ENCODE data around the gene CCNJ. TPM values are rescaled to one million over a fixed set of nuclear protein-coding genes. Genes with fewer than 3 reads are reported as not detected.

Gene CCNJ
- total RNA-seq, 1 experiment from 2014 or later, result 15.2 TPM

- ChIA-PET POLR2A (no interaction called here), CTCF (no interaction called here)
- ATAC-seq, result no peak
- in situ Hi-C loops (cut with HindIII; ENCODE audit: low pct_unique_long_range_greater_than_20kb, low sequenced_read_pairs) (no loop called here), intact Hi-C loops (cut with micrococcal nuclease; ENCODE audit: unreplicated experiment) (no loop called here)
- no peak for DNase-seq (ENCODE audit: low read depth, low spot score)
- BruUV-seq (replicated peaks), result no TSS peak
- no peak overlapping the region for H3K4me3 ChIP-seq (ENCODE audit: low read depth in 2 of 2, low read length in 2 of 2)
- H3K36me3 ChIP-seq (ENCODE audit: control insufficient read depth, insufficient read depth, low read length), result no peaks in the 10 kb centered on the region
- H3K27me3 ChIP-seq (ENCODE audit: control insufficient read depth, insufficient read depth, low read length), result no peaks in the 10 kb centered on the region
- no peaks in the 10 kb centered on the region for H3K4me1 ChIP-seq (ENCODE audit: control insufficient read depth, insufficient read depth, low read length)
- TF ChIP-seq TCF7L2 (IDR thresholded peaks at IDR 0.05; ENCODE audit: low read depth, low read length), result no peak
- no peak for TF ChIP-seq POLR2AphosphoS5 (IDR thresholded peaks at IDR 0.05; ENCODE audit: low read depth, low read length)
- TF ChIP-seq REST (IDR thresholded peaks at IDR 0.05; ENCODE audit: insufficient read depth in 1 of 2, low read depth in 2 of 2, low read length in 1 of 2), result no peak
- TF ChIP-seq CTCF (IDR thresholded peaks at IDR 0.05), result no peak
- no peak for TF ChIP-seq SIN3A (IDR thresholded peaks at IDR 0.05; ENCODE audit: borderline replicate concordance, insufficient read depth, low read depth, low read length)
- no peaks in the 10 kb centered on the region for H3K9me3 ChIP-seq (ENCODE audit: control insufficient read depth, insufficient read depth, low read depth, low read length)
- H3K27ac ChIP-seq (ENCODE audit: low read length), result no peak overlapping the region
These were observed 39.4 kb downstream of the CCNJ start for GRCh38 chr10:96082748-96083147.

- intact Hi-C loops (cut with micrococcal nuclease; ENCODE audit: unreplicated experiment), result no loop called here
- no peak for DNase-seq (ENCODE audit: low read depth, low spot score)
- CTCF ChIA-PET, result interaction anchor here (0.6 kb wide), 1 partner anchor 60 kb away, joined by 3 read pairs; no protein-coding TSS in a partner anchor
These were observed 45.7 kb downstream of the CCNJ start for GRCh38 chr10:96089116-96089515.

More at GRCh38 chr10:96089116-96089515, 45.7 kb downstream of the CCNJ start:
- in situ Hi-C loops (cut with HindIII; ENCODE audit: low pct_unique_long_range_greater_than_20kb, low sequenced_read_pairs), result no loop called here
- no peak for TF ChIP-seq SIN3A (IDR thresholded peaks at IDR 0.05; ENCODE audit: borderline replicate concordance, insufficient read depth, low read depth, low read length)
- TF ChIP-seq CTCF (IDR thresholded peaks at IDR 0.05), result no peak
- TF ChIP-seq REST (IDR thresholded peaks at IDR 0.05; ENCODE audit: insufficient read depth in 1 of 2, low read depth in 2 of 2, low read length in 1 of 2), result no peak
- no peak for TF ChIP-seq POLR2AphosphoS5 (IDR thresholded peaks at IDR 0.05; ENCODE audit: low read depth, low read length)
- TF ChIP-seq TCF7L2 (IDR thresholded peaks at IDR 0.05; ENCODE audit: low read depth, low read length), result no peak
- Histone ChIP-seq H3K9me3 (ENCODE audit: control insufficient read depth, insufficient read depth, low read depth, low read length) (peaks cover 8% of the 10 kb centered on the region), H3K27ac (ENCODE audit: low read length) (peak overlapping the region; percentile 91), H3K36me3 (ENCODE audit: control insufficient read depth, insufficient read depth, low read length) (no peaks in the 10 kb centered on the region), H3K4me3 (ENCODE audit: low read depth in 2 of 2, low read length in 2 of 2) (peak overlapping the region; percentile 70 to 92), H3K27me3 (ENCODE audit: control insufficient read depth, insufficient read depth, low read length) (peaks cover 10% of the 10 kb centered on the region), H3K4me1 (ENCODE audit: control insufficient read depth, insufficient read depth, low read length) (peaks cover 3% of the 10 kb centered on the region; the same call in 1 of the 2 replicates)
- no TSS peak for BruUV-seq (replicated peaks)
- ATAC-seq, result no peak
- POLR2A ChIA-PET, result interaction anchor here (0.6 to 2.2 kb wide), 3 partner anchors 28 to 57 kb away, joined by 3 to 6 read pairs (median 5); partner anchors contain the start of gene ZNF518A

Data from Panc1 (cell line).